ENCODE results near the gene ST6GALNAC3. TPM values are rescaled to one million over a fixed set of nuclear protein-coding genes. Genes with fewer than 3 reads are reported as not detected.

The ST6GALNAC3 gene
- total RNA-seq, 6 experiments from 2014 or later, result 1.4 to 3.2 (median 2.6) TPM

DNA sequence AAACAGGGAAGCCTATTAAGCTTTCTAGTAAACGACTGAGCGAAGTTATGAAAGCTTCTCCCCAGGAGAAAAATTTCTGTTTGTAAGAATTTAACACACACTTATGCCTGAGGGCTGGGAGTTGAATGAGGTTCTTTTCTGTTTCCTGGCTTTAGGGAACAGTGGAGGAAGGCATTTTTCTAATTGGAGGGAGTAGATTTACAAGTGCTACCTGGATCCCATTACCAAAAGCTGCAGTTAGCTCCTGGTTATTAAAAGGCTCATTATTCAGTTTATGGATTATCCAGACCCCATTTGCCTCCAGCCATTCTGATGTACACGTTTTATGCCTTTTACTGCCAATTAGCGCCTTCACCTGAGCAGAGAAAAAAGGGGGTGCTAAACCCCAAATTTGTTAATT, 7.5 kb downstream of the ST6GALNAC3 start:
- H3K9me3 ChIP-seq, result no peaks in the 10 kb centered on the region
- no peak for TF ChIP-seq POLR2A (IDR thresholded peaks at IDR 0.05)
- TF ChIP-seq, protein P1, sequence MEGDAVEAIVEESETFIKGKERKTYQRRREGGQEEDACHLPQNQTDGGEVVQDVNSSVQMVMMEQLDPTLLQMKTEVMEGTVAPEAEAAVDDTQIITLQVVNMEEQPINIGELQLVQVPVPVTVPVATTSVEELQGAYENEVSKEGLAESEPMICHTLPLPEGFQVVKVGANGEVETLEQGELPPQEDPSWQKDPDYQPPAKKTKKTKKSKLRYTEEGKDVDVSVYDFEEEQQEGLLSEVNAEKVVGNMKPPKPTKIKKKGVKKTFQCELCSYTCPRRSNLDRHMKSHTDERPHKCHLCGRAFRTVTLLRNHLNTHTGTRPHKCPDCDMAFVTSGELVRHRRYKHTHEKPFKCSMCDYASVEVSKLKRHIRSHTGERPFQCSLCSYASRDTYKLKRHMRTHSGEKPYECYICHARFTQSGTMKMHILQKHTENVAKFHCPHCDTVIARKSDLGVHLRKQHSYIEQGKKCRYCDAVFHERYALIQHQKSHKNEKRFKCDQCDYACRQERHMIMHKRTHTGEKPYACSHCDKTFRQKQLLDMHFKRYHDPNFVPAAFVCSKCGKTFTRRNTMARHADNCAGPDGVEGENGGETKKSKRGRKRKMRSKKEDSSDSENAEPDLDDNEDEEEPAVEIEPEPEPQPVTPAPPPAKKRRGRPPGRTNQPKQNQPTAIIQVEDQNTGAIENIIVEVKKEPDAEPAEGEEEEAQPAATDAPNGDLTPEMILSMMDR (IDR thresholded peaks at IDR 0.05), result no peak
- ATAC-seq (no peak), DNase-seq (no peak)
- H3K27me3 ChIP-seq, result no peaks in the 10 kb centered on the region
- H3K27ac ChIP-seq, result no peak overlapping the region
- 45% methylated on average over 3 of the region's 4 CpGs for WGBS (ENCODE audit: insufficient coverage, low coverage, low lambda C conversion rate, missing lambda C conversion rate)
- intact Hi-C loops (cut with DNase I), result no loop called here
- H3K4me3 ChIP-seq, result no peak overlapping the region
- H3K36me3 ChIP-seq, result no peaks in the 10 kb centered on the region
- H3K4me1 ChIP-seq, result no peaks in the 10 kb centered on the region

DNA sequence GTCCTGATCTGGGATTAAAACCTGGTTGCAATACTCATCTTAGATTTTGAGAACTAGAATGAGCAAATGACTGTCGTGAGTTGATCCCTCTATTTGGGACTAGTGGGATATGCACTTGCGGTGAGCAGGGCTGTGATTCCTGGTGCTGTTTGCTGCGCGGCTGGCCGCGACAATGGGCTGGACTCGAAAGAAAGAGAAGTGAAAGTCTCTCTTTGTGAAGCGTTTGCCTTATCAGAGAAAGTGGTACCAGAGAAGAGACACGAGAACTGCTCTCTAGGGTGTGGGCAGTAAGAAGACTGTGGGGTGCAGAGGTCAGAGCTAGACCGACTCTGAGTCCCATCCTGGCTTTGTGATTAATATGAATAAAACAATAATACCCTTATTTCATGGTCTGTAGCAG, 8.6 kb downstream of the ST6GALNAC3 start:
- H3K27me3 ChIP-seq, result no peaks in the 10 kb centered on the region
- H3K36me3 ChIP-seq, result no peaks in the 10 kb centered on the region
- no peak for TF ChIP-seq POLR2A (IDR thresholded peaks at IDR 0.05)
- TF ChIP-seq, protein P1 (IDR thresholded peaks at IDR 0.05), result no peak
- intact Hi-C loops (cut with DNase I), result no loop called here
- H3K27ac ChIP-seq, result no peak overlapping the region
- H3K4me3 ChIP-seq, result no peak overlapping the region
- no peak for DNase-seq
- WGBS (ENCODE audit: insufficient coverage, low coverage, low lambda C conversion rate, missing lambda C conversion rate), result 45% methylated on average over 10 of the region's 10 CpGs
- H3K4me1 ChIP-seq, result no peaks in the 10 kb centered on the region
- ATAC-seq, result peak in 1 of 4 donors; percentile 25
- no peaks in the 10 kb centered on the region for H3K9me3 ChIP-seq

DNA sequence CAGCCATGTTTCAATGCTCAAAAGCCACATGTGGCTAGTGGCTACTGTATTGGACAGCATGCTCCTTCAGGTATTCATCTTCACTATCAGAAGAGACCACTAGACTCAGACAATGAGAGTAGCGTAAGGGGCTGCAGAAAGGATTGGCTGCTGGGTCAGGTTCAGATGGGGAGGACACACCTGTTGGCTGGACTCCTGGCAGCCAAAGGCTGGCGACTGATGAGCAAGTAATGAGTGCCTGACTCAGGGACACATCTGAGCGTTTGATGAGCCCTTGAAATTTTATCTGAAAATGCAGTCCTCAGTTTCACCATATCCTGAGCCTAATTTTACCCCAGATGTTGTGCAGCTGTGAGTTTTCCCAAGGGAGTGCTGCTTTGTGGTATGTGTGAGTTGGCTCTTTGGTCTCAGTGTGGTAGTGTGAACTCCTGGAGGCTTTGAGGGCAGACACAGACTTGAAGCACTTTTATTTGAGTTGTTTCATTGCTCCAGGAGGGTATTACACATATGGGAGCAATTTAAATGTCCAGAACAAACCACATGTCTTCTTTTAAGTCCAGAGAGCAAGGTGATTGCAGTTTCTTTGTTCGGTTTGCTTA, 9.6 kb downstream of the ST6GALNAC3 start:
- Histone ChIP-seq H3K27ac (no peak overlapping the region), H3K9me3 (no peaks in the 10 kb centered on the region), H3K4me1 (no peaks in the 10 kb centered on the region), H3K27me3 (no peaks in the 10 kb centered on the region), H3K36me3 (no peaks in the 10 kb centered on the region), H3K4me3 (no peak overlapping the region)
- ATAC-seq, result no peak
- WGBS (ENCODE audit: insufficient coverage, low coverage, low lambda C conversion rate, missing lambda C conversion rate), result 59% methylated on average over 4 of the region's 4 CpGs
- intact Hi-C loops (cut with DNase I), result no loop called here
- no peak for DNase-seq
- TF ChIP-seq, protein P1 (IDR thresholded peaks at IDR 0.05), result no peak
- TF ChIP-seq POLR2A (IDR thresholded peaks at IDR 0.05), result no peak

DNA sequence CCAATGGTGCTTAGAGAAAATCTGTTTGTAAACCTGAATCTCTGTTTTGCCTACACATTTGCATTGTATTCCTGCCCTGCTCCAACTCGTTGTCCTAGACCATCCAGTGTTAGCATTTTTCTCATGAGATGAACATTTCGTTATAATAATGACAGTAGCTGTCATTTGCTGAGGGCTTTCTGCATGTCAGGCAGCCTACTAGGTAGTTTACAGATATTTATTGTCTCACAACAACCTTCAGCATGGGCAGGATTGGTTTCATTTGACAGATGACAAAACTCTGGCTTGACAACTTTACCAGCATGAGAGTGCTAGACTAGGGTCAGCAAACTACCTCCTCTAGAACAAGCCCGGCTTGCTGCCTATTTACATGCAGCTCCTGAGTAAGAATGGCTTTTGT, 10.1 kb downstream of the ST6GALNAC3 start:
- TF ChIP-seq, protein P1 (IDR thresholded peaks at IDR 0.05), result no peak
- TF ChIP-seq POLR2A (IDR thresholded peaks at IDR 0.05), result no peak
- Histone ChIP-seq H3K27ac (no peak overlapping the region), H3K27me3 (no peaks in the 10 kb centered on the region), H3K4me3 (no peak overlapping the region), H3K36me3 (no peaks in the 10 kb centered on the region), H3K9me3 (no peaks in the 10 kb centered on the region), H3K4me1 (no peaks in the 10 kb centered on the region)
- ATAC-seq, result no peak
- DNase-seq, result no peak
- 44% methylated on average over 3 of the region's 3 CpGs for WGBS (ENCODE audit: insufficient coverage, low coverage, low lambda C conversion rate, missing lambda C conversion rate)
- intact Hi-C loops (cut with DNase I), result no loop called here

DNA sequence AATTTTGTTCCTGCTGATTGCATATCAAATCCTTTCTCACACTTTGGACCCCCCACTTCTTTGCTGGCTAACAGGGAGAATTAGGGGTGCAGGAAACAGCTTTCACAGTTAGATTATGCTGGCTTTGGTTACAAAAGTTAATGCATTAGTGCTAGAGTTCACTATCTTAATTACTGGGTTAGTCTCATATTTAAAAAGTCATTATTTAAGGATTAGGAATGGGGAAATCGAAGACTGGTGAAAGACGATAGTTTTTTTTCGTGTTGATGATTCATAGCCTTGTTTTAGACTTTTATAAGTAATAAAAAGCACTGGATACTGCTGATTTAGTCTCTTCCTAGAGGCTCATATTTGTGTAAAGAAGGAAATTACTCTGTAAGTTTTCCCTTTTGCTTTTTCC, 11.6 kb downstream of the ST6GALNAC3 start:
- Histone ChIP-seq H3K9me3 (no peaks in the 10 kb centered on the region), H3K27me3 (no peaks in the 10 kb centered on the region), H3K4me3 (no peak overlapping the region), H3K4me1 (no peaks in the 10 kb centered on the region), H3K27ac (no peak overlapping the region), H3K36me3 (no peaks in the 10 kb centered on the region)
- no peak for TF ChIP-seq POLR2A (IDR thresholded peaks at IDR 0.05)
- TF ChIP-seq, protein P1 (IDR thresholded peaks at IDR 0.05), result no peak
- ATAC-seq (no peak), DNase-seq (no peak)
- 65% methylated on average over 3 of the region's 3 CpGs for WGBS (ENCODE audit: insufficient coverage, low coverage, low lambda C conversion rate, missing lambda C conversion rate)
- intact Hi-C loops (cut with DNase I), result no loop called here
